Measurements from ENCODE around the gene NPPA.

DNA sequence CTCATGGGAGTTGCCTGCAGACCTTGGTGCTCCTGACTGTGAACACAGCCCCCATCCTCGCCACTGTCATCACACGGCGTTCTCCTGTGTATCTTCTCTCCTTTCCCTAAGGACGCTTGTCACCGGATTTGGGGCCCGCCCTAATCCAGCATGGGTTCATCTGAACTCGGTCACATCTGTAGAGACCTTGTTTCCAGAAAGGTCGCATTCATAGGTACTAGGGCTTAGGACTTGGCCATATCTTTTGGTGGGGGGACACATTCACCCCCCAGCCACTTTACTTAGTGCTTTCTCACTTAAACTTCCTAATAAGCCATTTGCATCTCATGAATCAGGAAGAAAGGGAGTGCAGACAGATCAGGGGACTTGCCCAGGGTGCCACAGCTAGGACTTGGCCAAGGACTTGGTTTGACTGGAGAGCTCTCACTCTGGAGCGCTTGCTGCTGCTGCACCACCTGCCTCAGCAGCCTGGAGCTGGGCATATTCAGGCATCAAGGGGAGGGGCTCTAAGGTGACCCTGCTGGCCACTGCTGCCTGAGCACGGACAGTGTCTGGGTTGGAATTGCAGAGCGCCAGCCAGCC, 9.7 kb downstream of the NPPA start:
- TF ChIP-seq POLR2AphosphoS5 (IDR thresholded peaks at IDR 0.05; ENCODE audit: borderline replicate concordance, low read depth, low read length), result no peak
- TF ChIP-seq FOXP2 (optimal IDR thresholded peaks at IDR 0.05; ENCODE audit: control extremely low read depth, extremely low read length, insufficient read depth), result no peak

Data from SK-N-MC (cell line).